ENCODE data around the gene ALDH4A1. TPM values are rescaled to one million over a fixed set of nuclear protein-coding genes. Genes with fewer than 3 reads are reported as not detected.

Gene ALDH4A1
- total and polyA plus RNA-seq, 10 of the 15 experiments (the other 5 are each of a cell fraction or from before 2014, with no cell fraction given), result 0.06 to 25.5 (median 13.0) TPM

- Histone ChIP-seq H4K20me1 (ENCODE audit: control insufficient read depth, insufficient read depth) (no peaks in the 10 kb centered on the region), H3K4me1 (ENCODE audit: control insufficient read depth, insufficient read depth, low read length) (peaks cover 64% of the 10 kb centered on the region), H2AFZ (ENCODE audit: control insufficient read depth, low read depth, low read length) (no peak overlapping the region), H3K79me2 (ENCODE audit: control insufficient read depth, insufficient read depth, low read length) (peaks cover 49% of the 10 kb centered on the region), H3K9me3 (replicated peaks; ENCODE audit: control insufficient read depth, insufficient read depth, low read length) (no peaks in the 10 kb centered on the region), H3K4me2 (ENCODE audit: control insufficient read depth, insufficient read depth) (peak overlapping the region; percentile 98), H3K27me3 (replicated peaks in 1 of 2; ENCODE audit: control insufficient read depth in 2 of 2, insufficient read depth in 2 of 2, low read length in 1 of 2) (no peaks in the 10 kb centered on the region), H3K36me3 (ENCODE audit: control insufficient read depth in 2 of 2, insufficient read depth in 2 of 2, low read length in 1 of 2) (no peaks in the 10 kb centered on the region), H3K27ac (ENCODE audit: control insufficient read depth, insufficient read depth) (no peak overlapping the region), H3K4me3 (0 out of 2 replicates have a peak overlapping the region, but pooled peaks have one; percentile 73), H3K9ac (ENCODE audit: control insufficient read depth, insufficient read depth, low read length) (peak overlapping the region; percentile 4; the same call in 1 of the 2 replicates)
- ChIA-PET POLR2A (interaction anchor here (1.4 to 5.8 kb wide), 2 partner anchors 20 to 34 kb away, joined by 3 to 96 read pairs; no protein-coding TSS in a partner anchor), CTCF (interaction anchor here (0.8 to 11.6 kb wide), 4 partner anchors 22 to 64 kb away, joined by 3 to 117 read pairs (median 30); partner anchors contain the start of gene ALDH4A1), SMC1A (ENCODE audit: uncharacterized antibody, unreplicated experiment) (interaction anchor here (0.6 to 4.0 kb wide), 3 partner anchors 8 to 363 kb away, joined by 3 to 18 read pairs (median 3); no protein-coding TSS in a partner anchor), RAD21 (ENCODE audit: unreplicated experiment) (interaction anchor here (1.9 to 4.0 kb wide), 2 partner anchors 19 to 22 kb away, joined by 9 to 52 read pairs; no protein-coding TSS in a partner anchor)
- FAIRE-seq (no peak), DNase-seq (ENCODE audit: low read depth, low spot score) (no peak), ATAC-seq (no peak)
- intact Hi-C loops (cut with micrococcal nuclease; ENCODE audit: unreplicated experiment) (no loop called here), in situ Hi-C loops (cut with MboI) (no loop called here)
- BruUV-seq (replicated peaks), result no TSS peak
- WGBS (ENCODE audit: insufficient coverage, insufficient replicate concordance, low lambda C conversion rate, missing lambda C conversion rate), result 80% methylated on average over 22 of the region's 23 CpGs
- TF ChIP-seq SIX5 (IDR thresholded peaks at IDR 0.05; ENCODE audit: low read depth, low read length, severe bottlenecking) (no peak), E4F1 (IDR thresholded peaks at IDR 0.05; ENCODE audit: borderline replicate concordance, partially characterized antibody) (no peak), ZBTB4 (CRISPR knock-in tag; IDR thresholded peaks at IDR 0.05) (no peak), RUNX3 (IDR thresholded peaks at IDR 0.05; ENCODE audit: low read length) (no peak), PRDM15 (CRISPR knock-in tag; IDR thresholded peaks at IDR 0.05) (no peak), TBL1XR1 (IDR thresholded peaks at IDR 0.05; ENCODE audit: low read depth, low read length) (no peak), MAX (IDR thresholded peaks at IDR 0.05; ENCODE audit: low read depth, low read length) (no peak), YBX1 (IDR thresholded peaks at IDR 0.05) (no peak)
Measured at GRCh38 chr1:18948913-18949685, 46.7 kb upstream of the ALDH4A1 start.
